Measurements from ENCODE around the gene IQSEC1.

Gene IQSEC1

DNA sequence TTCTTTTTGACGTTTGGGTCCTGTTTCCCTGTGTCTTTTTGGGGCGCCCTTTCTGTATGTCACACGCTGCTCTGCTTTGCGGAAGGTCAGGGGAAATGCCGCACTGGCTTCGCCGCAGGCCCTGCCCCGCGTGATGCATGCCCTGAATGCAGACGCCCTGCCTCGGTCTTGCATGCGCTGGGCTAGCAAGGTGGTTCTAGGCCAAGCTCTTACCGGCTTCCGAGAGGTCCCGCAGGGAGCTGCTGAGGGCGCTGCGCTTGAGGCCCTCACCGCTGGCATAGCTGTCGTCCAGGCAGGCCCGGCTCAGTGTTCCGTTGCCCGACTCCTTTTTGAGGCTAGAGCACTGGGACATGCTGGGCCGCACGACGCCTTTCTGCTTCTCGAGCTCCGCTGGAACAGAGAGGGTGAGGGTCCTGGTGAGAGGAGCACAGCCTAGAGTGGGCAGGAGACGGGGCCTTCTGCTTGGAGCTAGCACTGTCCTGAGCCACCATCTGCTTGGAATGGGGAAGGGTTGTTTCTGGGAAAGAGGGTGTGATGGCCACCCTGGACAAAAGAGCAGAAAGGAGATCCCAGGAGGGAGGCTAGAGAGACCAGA lies 165.0 kb downstream of the IQSEC1 start:
- H3K27me3 ChIP-seq (replicated peaks in 2 of 5; ENCODE audit: control insufficient read depth in 4 of 5, insufficient read depth in 5 of 5, low read length in 4 of 5): no peaks in the 10 kb centered on the region
- CTCF ChIA-PET: no interaction called here
- POLR2A ChIA-PET: no interaction called here
- H3K27ac ChIP-seq (ENCODE audit: insufficient read depth in 1 of 2, low read depth in 1 of 2, low read length in 2 of 2, poor library complexity in 1 of 2, severe bottlenecking in 2 of 2): no peak overlapping the region
- DNase-seq: no peak
- WGBS (ENCODE audit: insufficient coverage): 95% methylated on average over 25 of the region's 28 CpGs
- no peak overlapping the region for H3K4me3 ChIP-seq (ENCODE audit: control insufficient read depth in 1 of 7, extremely low read depth in 1 of 7, insufficient read depth in 4 of 7, low read depth in 2 of 7, low read length in 6 of 7)
- H3K36me3 ChIP-seq (ENCODE audit: control insufficient read depth in 4 of 4, insufficient read depth in 4 of 4, low read length in 3 of 4): peaks cover 15 to 70% (median 42%) of the 10 kb centered on the region in 4 experiments
- H3K9me3 ChIP-seq (ENCODE audit: control extremely low read depth in 1 of 5, control insufficient read depth in 4 of 5, insufficient read depth in 2 of 5, low read depth in 1 of 5, low read length in 4 of 5): no peaks in the 10 kb centered on the region
- peaks cover 0 to 13% (median 11%) of the 10 kb centered on the region in 4 experiments for H3K4me1 ChIP-seq (ENCODE audit: control extremely low read depth in 1 of 4, control insufficient read depth in 4 of 4, insufficient read depth in 4 of 4, low read length in 3 of 4)

DNA sequence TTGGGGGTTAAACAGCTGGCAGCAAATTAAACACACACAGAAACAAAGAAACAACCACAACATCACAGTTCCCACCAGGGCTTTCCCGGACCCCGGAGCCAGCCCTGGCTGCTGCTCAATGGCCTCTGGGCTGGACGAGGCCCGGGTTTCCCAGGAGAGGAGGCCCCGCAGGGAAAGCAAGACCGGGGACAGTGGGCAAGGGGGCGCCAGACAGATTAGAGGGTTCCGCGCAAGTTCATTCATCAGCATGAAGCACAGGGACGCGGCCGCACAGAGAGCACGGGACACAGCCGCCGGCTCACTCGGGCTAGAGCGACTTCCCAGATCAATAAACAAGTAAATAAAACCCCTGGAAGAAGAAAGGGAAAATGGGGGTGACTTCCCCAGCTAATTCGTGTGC lies 165.5 kb downstream of the IQSEC1 start:
- Histone ChIP-seq H3K4me1 (ENCODE audit: control extremely low read depth in 1 of 4, control insufficient read depth in 4 of 4, insufficient read depth in 4 of 4, low read length in 3 of 4) (peaks cover 0 to 18% (median 16%) of the 10 kb centered on the region in 4 experiments), H3K27me3 (replicated peaks in 2 of 5; ENCODE audit: control insufficient read depth in 4 of 5, insufficient read depth in 5 of 5, low read length in 4 of 5) (no peaks in the 10 kb centered on the region), H3K9me3 (ENCODE audit: control extremely low read depth in 1 of 5, control insufficient read depth in 4 of 5, insufficient read depth in 2 of 5, low read depth in 1 of 5, low read length in 4 of 5) (no peaks in the 10 kb centered on the region), H3K36me3 (ENCODE audit: control insufficient read depth in 4 of 4, insufficient read depth in 4 of 4, low read length in 3 of 4) (peaks cover 15 to 64% (median 42%) of the 10 kb centered on the region in 4 experiments), H3K27ac (ENCODE audit: insufficient read depth in 1 of 2, low read depth in 1 of 2, low read length in 2 of 2, poor library complexity in 1 of 2, severe bottlenecking in 2 of 2) (no peak overlapping the region), H3K4me3 (ENCODE audit: control insufficient read depth in 1 of 7, extremely low read depth in 1 of 7, insufficient read depth in 4 of 7, low read depth in 2 of 7, low read length in 6 of 7) (no peak overlapping the region)
- no peak for DNase-seq
- ChIA-PET CTCF (interaction anchor here (1.0 kb wide), 1 partner anchor 49 kb away, joined by 3 read pairs; no protein-coding TSS in a partner anchor), POLR2A (no interaction called here)
- 97% methylated on average over 16 of the region's 18 CpGs for WGBS (ENCODE audit: insufficient coverage)

DNA sequence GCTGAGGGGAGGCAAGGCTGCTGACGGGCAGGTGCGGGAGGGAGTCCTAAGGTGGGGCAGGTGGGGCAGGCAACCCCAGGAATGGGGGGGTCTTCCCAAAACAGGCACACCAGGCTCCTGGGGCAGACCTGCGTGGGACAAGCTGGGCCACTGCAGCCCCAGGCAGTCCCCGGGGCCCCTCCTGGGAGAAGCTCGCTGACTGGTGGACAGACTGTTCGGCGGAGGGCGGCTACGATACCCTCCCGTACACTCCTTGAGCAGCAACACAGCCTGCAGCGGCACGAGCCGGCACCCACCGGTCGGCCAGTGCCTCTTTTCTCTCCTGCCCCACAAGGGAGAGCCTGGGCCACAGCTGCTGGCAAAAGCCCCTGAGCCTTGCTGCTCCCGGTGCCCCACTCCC lies 165.9 kb downstream of the IQSEC1 start:
- 87% methylated on average over 10 of the region's 16 CpGs for WGBS (ENCODE audit: insufficient coverage)
- H3K36me3 ChIP-seq (ENCODE audit: control insufficient read depth in 4 of 4, insufficient read depth in 4 of 4, low read length in 3 of 4): peaks cover 15 to 63% (median 42%) of the 10 kb centered on the region in 4 experiments
- H3K4me1 ChIP-seq (ENCODE audit: control extremely low read depth in 1 of 4, control insufficient read depth in 4 of 4, insufficient read depth in 4 of 4, low read length in 3 of 4): peaks cover 0 to 22% (median 20%) of the 10 kb centered on the region in 4 experiments
- no peak overlapping the region for H3K4me3 ChIP-seq (ENCODE audit: control insufficient read depth in 1 of 7, extremely low read depth in 1 of 7, insufficient read depth in 4 of 7, low read depth in 2 of 7, low read length in 6 of 7)
- CTCF ChIA-PET: interaction anchor here (1.0 to 1.3 kb wide), 2 partner anchors 50 to 77 kb away, joined by 3 to 4 read pairs; no protein-coding TSS in a partner anchor
- H3K27me3 ChIP-seq (replicated peaks in 2 of 5; ENCODE audit: control insufficient read depth in 4 of 5, insufficient read depth in 5 of 5, low read length in 4 of 5): no peaks in the 10 kb centered on the region
- H3K9me3 ChIP-seq (ENCODE audit: control extremely low read depth in 1 of 5, control insufficient read depth in 4 of 5, insufficient read depth in 2 of 5, low read depth in 1 of 5, low read length in 4 of 5): no peaks in the 10 kb centered on the region
- POLR2A ChIA-PET: no interaction called here
- DNase-seq: no peak
- no peak overlapping the region for H3K27ac ChIP-seq (ENCODE audit: insufficient read depth in 1 of 2, low read depth in 1 of 2, low read length in 2 of 2, poor library complexity in 1 of 2, severe bottlenecking in 2 of 2)

DNA sequence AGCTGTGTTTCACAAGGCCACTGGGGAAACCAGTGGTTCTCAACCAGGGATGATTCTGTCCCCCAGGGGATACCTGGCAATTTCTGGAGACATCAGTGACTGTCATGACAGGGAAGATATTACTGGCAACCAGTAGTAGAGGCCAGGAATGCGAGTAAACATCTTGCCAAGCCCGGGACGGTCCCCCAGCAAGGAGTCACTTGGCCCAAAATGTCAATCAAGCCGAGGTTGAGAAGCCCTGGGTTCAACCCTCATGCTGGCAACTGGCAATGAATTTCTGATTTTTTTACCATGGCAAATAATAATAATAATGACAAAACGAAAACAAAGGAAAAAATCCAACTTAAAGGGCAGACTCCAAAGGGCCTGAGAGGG lies 166.3 kb downstream of the IQSEC1 start:
- H3K36me3 ChIP-seq (ENCODE audit: control insufficient read depth in 4 of 4, insufficient read depth in 4 of 4, low read length in 3 of 4): peaks cover 15 to 62% (median 42%) of the 10 kb centered on the region in 4 experiments
- ChIA-PET CTCF (interaction anchor here (0.9 to 1.4 kb wide), 4 partner anchors 19 to 77 kb away, joined by 3 to 4 read pairs (median 4); no protein-coding TSS in a partner anchor), POLR2A (no interaction called here)
- H3K27ac ChIP-seq (ENCODE audit: insufficient read depth in 1 of 2, low read depth in 1 of 2, low read length in 2 of 2, poor library complexity in 1 of 2, severe bottlenecking in 2 of 2): no peak overlapping the region
- no peaks in the 10 kb centered on the region for H3K27me3 ChIP-seq (replicated peaks in 2 of 5; ENCODE audit: control insufficient read depth in 4 of 5, insufficient read depth in 5 of 5, low read length in 4 of 5)
- 100% methylated on average over 3 of the region's 5 CpGs for WGBS (ENCODE audit: insufficient coverage)
- DNase-seq: no peak
- H3K9me3 ChIP-seq (ENCODE audit: control extremely low read depth in 1 of 5, control insufficient read depth in 4 of 5, insufficient read depth in 2 of 5, low read depth in 1 of 5, low read length in 4 of 5): no peaks in the 10 kb centered on the region
- H3K4me3 ChIP-seq (ENCODE audit: control insufficient read depth in 1 of 7, extremely low read depth in 1 of 7, insufficient read depth in 4 of 7, low read depth in 2 of 7, low read length in 6 of 7): no peak overlapping the region
- H3K4me1 ChIP-seq (ENCODE audit: control extremely low read depth in 1 of 4, control insufficient read depth in 4 of 4, insufficient read depth in 4 of 4, low read length in 3 of 4): peaks cover 0 to 26% (median 21%) of the 10 kb centered on the region in 4 experiments

DNA sequence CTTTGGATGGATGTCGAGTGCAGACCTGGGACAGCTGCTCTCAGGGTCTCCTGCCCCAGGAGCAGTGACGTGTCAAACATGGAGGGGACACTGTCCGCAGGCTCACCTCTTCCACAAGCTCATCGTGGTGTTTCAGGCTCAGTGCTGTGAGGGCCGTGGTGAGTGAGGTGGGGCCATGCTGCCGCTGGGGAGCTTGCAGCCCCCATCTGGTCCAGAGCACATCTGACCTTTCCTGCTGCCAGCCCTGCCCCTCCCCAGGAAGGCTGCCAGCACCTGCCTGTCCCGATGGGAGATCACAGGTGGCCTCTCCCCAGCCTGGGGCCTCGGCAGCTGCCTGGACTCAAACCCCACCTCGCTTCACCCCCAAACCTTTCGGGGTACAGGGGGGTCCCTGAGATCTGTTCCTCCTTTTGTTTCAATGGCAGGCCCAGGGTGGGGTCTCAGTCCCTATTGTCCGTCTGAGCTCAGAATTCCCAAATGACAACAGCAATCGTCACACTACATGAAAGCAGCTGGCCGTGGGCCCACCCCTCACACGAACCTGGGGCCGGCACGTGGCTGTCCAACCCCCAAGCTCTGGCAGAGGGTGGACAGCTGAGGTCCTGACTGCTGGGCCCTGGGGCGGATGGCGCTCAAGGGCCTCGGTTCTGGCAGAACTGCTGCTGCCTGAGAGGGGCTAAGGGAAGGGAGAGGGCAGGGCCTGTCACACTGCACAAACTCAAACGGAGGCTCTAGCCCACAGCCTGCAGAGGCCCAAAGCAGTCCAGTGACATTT lies 166.9 kb downstream of the IQSEC1 start:
- ChIA-PET CTCF (interaction anchor here (0.9 to 1.4 kb wide), 4 partner anchors 15 to 78 kb away, joined by 3 to 4 read pairs (median 4); no protein-coding TSS in a partner anchor), POLR2A (no interaction called here)
- Histone ChIP-seq H3K27me3 (replicated peaks in 2 of 5; ENCODE audit: control insufficient read depth in 4 of 5, insufficient read depth in 5 of 5, low read length in 4 of 5) (no peaks in the 10 kb centered on the region), H3K4me3 (ENCODE audit: control insufficient read depth in 1 of 7, extremely low read depth in 1 of 7, insufficient read depth in 4 of 7, low read depth in 2 of 7, low read length in 6 of 7) (no peak overlapping the region), H3K9me3 (ENCODE audit: control extremely low read depth in 1 of 5, control insufficient read depth in 4 of 5, insufficient read depth in 2 of 5, low read depth in 1 of 5, low read length in 4 of 5) (no peaks in the 10 kb centered on the region), H3K36me3 (ENCODE audit: control insufficient read depth in 4 of 4, insufficient read depth in 4 of 4, low read length in 3 of 4) (peaks cover 15 to 57% (median 40%) of the 10 kb centered on the region in 4 experiments), H3K4me1 (ENCODE audit: control extremely low read depth in 1 of 4, control insufficient read depth in 4 of 4, insufficient read depth in 4 of 4, low read length in 3 of 4) (peaks cover 0 to 27% (median 24%) of the 10 kb centered on the region in 4 experiments), H3K27ac (ENCODE audit: insufficient read depth in 1 of 2, low read depth in 1 of 2, low read length in 2 of 2, poor library complexity in 1 of 2, severe bottlenecking in 2 of 2) (no peak overlapping the region)
- 97% methylated on average over 19 of the region's 20 CpGs for WGBS (ENCODE audit: insufficient coverage)
- DNase-seq: no peak

DNA sequence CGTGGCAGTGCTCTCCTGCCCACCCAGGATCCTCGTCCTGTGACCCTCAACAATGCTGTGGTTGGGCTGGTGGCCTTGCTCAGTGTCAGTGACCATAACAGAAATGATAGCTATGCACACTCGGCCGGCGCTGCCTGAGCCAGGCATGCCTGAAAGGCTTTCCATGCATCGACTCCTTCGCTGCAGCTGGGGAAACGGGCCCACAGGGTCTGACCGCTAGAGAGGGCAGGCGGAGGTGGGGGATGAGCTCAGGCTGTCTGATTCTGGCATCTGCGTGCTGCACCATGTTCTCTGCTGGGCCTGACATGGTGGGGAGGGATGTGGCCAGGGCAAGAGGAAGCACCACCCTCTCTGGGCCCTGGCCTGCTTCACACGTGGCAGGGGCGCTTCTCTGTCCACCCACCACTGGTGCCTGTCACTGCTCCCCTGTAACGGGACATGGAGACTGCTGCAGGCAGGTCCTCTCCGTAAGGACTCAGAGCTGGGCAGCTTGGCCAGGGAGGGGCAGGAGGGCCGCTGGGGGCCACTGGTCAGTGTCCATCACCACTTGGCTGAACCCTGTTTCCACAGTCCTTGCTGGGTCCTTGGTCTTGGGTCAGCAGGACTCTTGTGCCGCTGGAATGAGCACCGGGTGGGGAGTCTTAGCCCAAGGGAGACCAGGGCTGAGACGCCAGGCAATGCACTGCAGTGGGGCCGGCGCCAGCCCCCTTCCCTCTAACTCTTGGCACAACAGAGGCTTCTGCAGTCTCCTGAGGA lies 167.7 kb downstream of the IQSEC1 start:
- no peaks in the 10 kb centered on the region for H3K9me3 ChIP-seq (ENCODE audit: control extremely low read depth in 1 of 5, control insufficient read depth in 4 of 5, insufficient read depth in 2 of 5, low read depth in 1 of 5, low read length in 4 of 5)
- WGBS (ENCODE audit: insufficient coverage): 98% methylated on average over 21 of the region's 21 CpGs
- H3K27ac ChIP-seq (ENCODE audit: insufficient read depth in 1 of 2, low read depth in 1 of 2, low read length in 2 of 2, poor library complexity in 1 of 2, severe bottlenecking in 2 of 2): no peak overlapping the region
- H3K4me1 ChIP-seq (ENCODE audit: control extremely low read depth in 1 of 4, control insufficient read depth in 4 of 4, insufficient read depth in 4 of 4, low read length in 3 of 4): peaks cover 0 to 27% (median 24%) of the 10 kb centered on the region in 4 experiments
- H3K4me3 ChIP-seq (ENCODE audit: control insufficient read depth in 1 of 7, extremely low read depth in 1 of 7, insufficient read depth in 4 of 7, low read depth in 2 of 7, low read length in 6 of 7): no peak overlapping the region
- DNase-seq: no peak
- ChIA-PET CTCF (interaction anchor here (1.4 kb wide), 2 partner anchors 14 to 18 kb away, joined by 4 read pairs; no protein-coding TSS in a partner anchor), POLR2A (no interaction called here)
- H3K36me3 ChIP-seq (ENCODE audit: control insufficient read depth in 4 of 4, insufficient read depth in 4 of 4, low read length in 3 of 4): peaks cover 12 to 55% (median 39%) of the 10 kb centered on the region in 4 experiments
- H3K27me3 ChIP-seq (replicated peaks in 2 of 5; ENCODE audit: control insufficient read depth in 4 of 5, insufficient read depth in 5 of 5, low read length in 4 of 5): no peaks in the 10 kb centered on the region
